GM23338 (cell line): Measurements from ENCODE around the gene DTL. TPM values are rescaled to one million over a fixed set of nuclear protein-coding genes. Genes with fewer than 3 reads are reported as not detected.

Experiments
- ATAC-seq: fragments of 200-7000 bp; cut with Tn5 transposase; 3 replicates; pipeline ENCODE4 v1.9.1; 2020
- DNase-seq: peaks from one replicate; pipeline ENCODE4 v3.0.0-alpha.2; 2015; ENCODE audit warnings: low spot score
- H2AFZ ChIP-seq: fragments of 200-600 bp; sonication (generic); 2 replicates; pipeline ENCODE4 v1.8.0; 2016; ENCODE audit warnings: antibody characterized with exemption, mild to moderate bottlenecking, moderate library complexity
- H3F3A ChIP-seq: fragments of 200-600 bp; sonication (generic); replicated peaks from 2 replicates; pipeline ENCODE4 v1.8.0; 2017; ENCODE audit warnings: antibody characterized with exemption, mixed run types, low read depth
- H3K27ac ChIP-seq: fragments of 200-600 bp; sonication (generic); 2 replicates; pipeline ENCODE4 v1.6.1; 2016; ENCODE audit warnings: low read depth
- H3K27me3 ChIP-seq: fragments of 200-600 bp; sonication (generic); 2 replicates; pipeline ENCODE4 v1.8.0; 2016; ENCODE audit warnings: mild to moderate bottlenecking, mixed run types, moderate library complexity; ENCODE audit not compliant: insufficient read depth
- H3K36me3 ChIP-seq: fragments of 200-600 bp; sonication (generic); 2 replicates; pipeline ENCODE4 v1.8.0; 2016; ENCODE audit warnings: mild to moderate bottlenecking; ENCODE audit not compliant: insufficient read depth
- H3K4me1 ChIP-seq: fragments of 200-600 bp; sonication (generic); 2 replicates; pipeline ENCODE4 v1.8.0; 2016; ENCODE audit warnings: mild to moderate bottlenecking, moderate library complexity; ENCODE audit not compliant: insufficient read depth
- H3K4me2 ChIP-seq: fragments of 200-600 bp; sonication (generic); 2 replicates; pipeline ENCODE4 v1.7.1; 2017; ENCODE audit warnings: mixed run types
- H3K4me3 ChIP-seq: fragments of 200-600 bp; sonication (generic); 2 replicates; pipeline ENCODE4 v1.6.1; 2016; ENCODE audit warnings: mixed run types
- H3K79me2 ChIP-seq: fragments of 200-600 bp; sonication (generic); replicated peaks from 2 replicates; pipeline ENCODE4 v1.8.0; 2017; ENCODE audit warnings: mild to moderate bottlenecking; ENCODE audit not compliant: insufficient read depth
- H3K9me2 ChIP-seq: fragments of 200-600 bp; sonication (generic); 2 replicates; pipeline ENCODE4 v1.8.0; 2017; ENCODE audit not compliant: insufficient read depth
- H4K20me1 ChIP-seq: fragments of 200-600 bp; sonication (generic); replicated peaks from 2 replicates; pipeline ENCODE4 v1.8.0; 2017; ENCODE audit warnings: mild to moderate bottlenecking; ENCODE audit not compliant: insufficient read depth
- H3K27ac Mint-ChIP-seq: 2 replicates; pipeline ENCODE4 v1.8.0; 2020; ENCODE audit warnings: inconsistent platforms, mild to moderate bottlenecking, moderate library complexity, mixed read lengths
- H3K27me3 Mint-ChIP-seq: 3 replicates; pipeline ENCODE4 v1.8.0; 2022; ENCODE audit warnings: low read depth, mild to moderate bottlenecking, moderate library complexity, mixed read lengths, inconsistent platforms; ENCODE audit not compliant: insufficient read depth, poor library complexity
- H3K36me3 Mint-ChIP-seq: 3 replicates; pipeline ENCODE4 v1.8.0; 2021; ENCODE audit warnings: low read depth, mild to moderate bottlenecking, inconsistent platforms, moderate library complexity, mixed read lengths
- H3K4me1 Mint-ChIP-seq: 3 replicates; pipeline ENCODE4 v1.8.0; 2020; ENCODE audit warnings: mild to moderate bottlenecking, inconsistent platforms, mixed read lengths
- H3K4me3 Mint-ChIP-seq: 3 replicates; pipeline ENCODE4 v1.8.0; 2021; ENCODE audit warnings: moderate library complexity, mild to moderate bottlenecking, inconsistent platforms, mixed read lengths
- H3K9me3 Mint-ChIP-seq: 3 replicates; pipeline ENCODE4 v1.8.0; 2020; ENCODE audit warnings: moderate library complexity, mild to moderate bottlenecking, inconsistent platforms, mixed read lengths
- CREB1 ChIP-seq: fragments of 250-450 bp; sonication (Bioruptor Pico); IDR thresholded peaks from 2 replicates; pipeline ENCODE4 v1.5.0; 2020; ENCODE audit warnings: low read depth, mild to moderate bottlenecking, moderate library complexity
- CTCF ChIP-seq, 2 experiments: fragments of 200-600 bp in 1 of 2; sonication (generic) in 1 of 2; conservative IDR thresholded peaks; 2 replicates each; pipeline versions ENCODE4 v1.5.1 to v1.6.1; 2016 to 2017; ENCODE audit warnings: antibody characterized with exemption in 2 of 2, low read depth in 2 of 2, mild to moderate bottlenecking in 2 of 2, moderate library complexity in 1 of 2
- ETS1 ChIP-seq: IDR thresholded peaks from 2 replicates; pipeline ENCODE4 v1.6.1; 2016; ENCODE audit warnings: antibody characterized with exemption
- EZH2 ChIP-seq: fragments of 200-600 bp; sonication (generic); IDR thresholded peaks from one replicate; pipeline ENCODE4 v1.8.0; 2017; ENCODE audit warnings: antibody characterized with exemption, mild to moderate bottlenecking, low read depth; ENCODE audit not compliant: unreplicated experiment
- EZH2phosphoT487 ChIP-seq: fragments of 200-600 bp; sonication (generic); IDR thresholded peaks from one replicate; pipeline ENCODE4 v1.8.1; 2018; ENCODE audit warnings: antibody characterized with exemption; ENCODE audit not compliant: unreplicated experiment
- JUNB ChIP-seq: IDR thresholded peaks from one replicate; pipeline ENCODE4 v1.6.1; 2016; ENCODE audit warnings: antibody characterized with exemption; ENCODE audit not compliant: unreplicated experiment
- NANOG ChIP-seq: IDR thresholded peaks from 2 replicates; pipeline ENCODE4 v1.6.1; 2016; ENCODE audit warnings: antibody characterized with exemption, borderline replicate concordance
- POLR2AphosphoS5 ChIP-seq: IDR thresholded peaks from 2 replicates; pipeline ENCODE4 v1.6.1; 2016; ENCODE audit warnings: antibody characterized with exemption, low read depth
- REST ChIP-seq: IDR thresholded peaks from one replicate; pipeline ENCODE4 v1.6.1; 2018; ENCODE audit warnings: antibody characterized with exemption; ENCODE audit not compliant: unreplicated experiment
- STAT1 ChIP-seq: IDR thresholded peaks from one replicate; pipeline ENCODE4 v1.6.1; 2016; ENCODE audit warnings: antibody characterized with exemption; ENCODE audit not compliant: unreplicated experiment
- ZNF114 ChIP-seq: fragments of 250-450 bp; sonication (Bioruptor Pico); IDR thresholded peaks from 2 replicates; pipeline ENCODE4 v1.5.0; 2020; ENCODE audit warnings: mild to moderate bottlenecking, moderate library complexity
- ZNF331 ChIP-seq: fragments of 250-450 bp; sonication (Bioruptor Pico); IDR thresholded peaks from 2 replicates; pipeline ENCODE4 v1.5.0; 2020; ENCODE audit warnings: low read depth, mild to moderate bottlenecking, moderate library complexity
- ZNF462 ChIP-seq: fragments of 250-450 bp; sonication (Bioruptor Pico); IDR thresholded peaks from 2 replicates; pipeline ENCODE4 v1.5.0; 2020; ENCODE audit warnings: mild to moderate bottlenecking, moderate library complexity
- polyA plus RNA-seq: library from polyadenylated mRNA; unstranded; fragments of >200 nt; fragmentation: Nextera tagmentation; extraction: Ambion mirVana; gene quantifications from 2 replicates; pipeline ENCODE4 v1.2.1, GENCODE V29; 2016
- total RNA-seq: library from RNA; depleted of rRNA; stranded (reverse); fragments of >200 nt; shearing (Covaris generic); gene quantifications from 2 replicates; pipeline ENCODE4 v1.2.3, GENCODE V29; 2014

DTL gene
- total and polyA plus RNA-seq, 2 experiments from 2014 or later, result 26.5 to 58.8 TPM

GRCh38 chr1:212053993-212054392 is 18.4 kb downstream of the DTL start:
- Mint-ChIP-seq H3K36me3 (peaks cover 92% of the 10 kb centered on the region), H3K4me3 (no peak overlapping the region), H3K27me3 (peaks cover 9% of the 10 kb centered on the region), H3K27ac (no peak overlapping the region), H3K4me1 (no peaks in the 10 kb centered on the region), H3K9me3 (peaks cover 7% of the 10 kb centered on the region; the same call in 1 of the 3 replicates)
- Histone ChIP-seq H3K27ac (no peak overlapping the region), H3K4me3 (no peak overlapping the region), H3K27me3 (no peaks in the 10 kb centered on the region), H3K9me2 (no peaks in the 10 kb centered on the region), H2AFZ (no peak overlapping the region), H3K4me2 (no peak overlapping the region), H4K20me1 (0 out of 2 replicates have a peak, but pooled peaks cover 3% of the 10 kb centered on the region), H3K79me2 (no peaks in the 10 kb centered on the region), H3K36me3 (peaks cover 55% of the 10 kb centered on the region), H3K4me1 (no peaks in the 10 kb centered on the region), H3F3A (no peaks in the 10 kb centered on the region)
- ATAC-seq (no peak), DNase-seq (no peak)
- TF ChIP-seq NANOG (no peak), EZH2 (no peak), REST (no peak), ETS1 (no peak), CREB1 (CRISPR knock-in tag) (no peak), ZNF462 (CRISPR knock-in tag) (no peak), ZNF114 (CRISPR knock-in tag) (no peak), ZNF331 (CRISPR knock-in tag) (no peak), POLR2AphosphoS5 (no peak), CTCF (conservative IDR thresholded peaks at IDR 0.05; ENCODE audit: low read depth in 2 of 2) (no peak), STAT1 (no peak), JUNB (no peak), EZH2phosphoT487 (no peak)
